Tongue (tissue), 2 donors: ENCODE data around the gene PRR12. TPM values are rescaled to one million over a fixed set of nuclear protein-coding genes. Genes with fewer than 3 reads are reported as not detected.
A peak's percentile ranks its signal among the peaks of the same experiment; 100 is the strongest.

Experiments
- DNase-seq: peaks from one replicate; pipeline ENCODE4 v3.0.0-alpha.2; 2015
- total RNA-seq: library from RNA; depleted of rRNA; stranded (reverse); fragments of >200 nt; gene quantifications from one replicate; pipeline ENCODE4 v1.2.3, GENCODE V29; 2014

Gene PRR12
- total RNA-seq, 1 donor from 2014 or later: 9.4 TPM

- no peak for DNase-seq
These were observed 54.6 kb downstream of the PRR12 start for GRCh38 chr19:49645592-49645991.

GRCh38 chr19:49645995-49646394 lies 55.0 kb downstream of the PRR12 start:
- DNase-seq: no peak

DNA sequence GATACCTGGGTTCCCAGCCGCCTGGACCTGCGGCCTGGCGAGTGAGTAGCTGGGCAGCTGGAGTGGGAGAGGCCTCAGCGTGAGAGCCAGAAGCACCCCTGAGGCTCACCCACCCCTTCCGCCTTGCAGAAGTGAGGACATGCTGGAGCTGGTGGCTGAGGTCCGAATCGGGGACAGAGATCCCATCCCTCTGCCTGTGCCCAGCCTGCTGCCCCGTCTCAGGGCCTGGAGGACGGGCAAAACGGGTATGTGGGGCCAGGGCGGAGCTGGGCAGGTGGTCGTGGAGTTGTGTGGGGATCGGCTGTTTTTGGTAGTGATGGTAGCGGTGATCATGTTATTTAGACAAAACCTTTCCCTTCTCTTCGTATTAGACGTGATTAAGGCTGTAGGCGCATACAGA lies 55.6 kb downstream of the PRR12 start:
- DNase-seq: no peak

DNA sequence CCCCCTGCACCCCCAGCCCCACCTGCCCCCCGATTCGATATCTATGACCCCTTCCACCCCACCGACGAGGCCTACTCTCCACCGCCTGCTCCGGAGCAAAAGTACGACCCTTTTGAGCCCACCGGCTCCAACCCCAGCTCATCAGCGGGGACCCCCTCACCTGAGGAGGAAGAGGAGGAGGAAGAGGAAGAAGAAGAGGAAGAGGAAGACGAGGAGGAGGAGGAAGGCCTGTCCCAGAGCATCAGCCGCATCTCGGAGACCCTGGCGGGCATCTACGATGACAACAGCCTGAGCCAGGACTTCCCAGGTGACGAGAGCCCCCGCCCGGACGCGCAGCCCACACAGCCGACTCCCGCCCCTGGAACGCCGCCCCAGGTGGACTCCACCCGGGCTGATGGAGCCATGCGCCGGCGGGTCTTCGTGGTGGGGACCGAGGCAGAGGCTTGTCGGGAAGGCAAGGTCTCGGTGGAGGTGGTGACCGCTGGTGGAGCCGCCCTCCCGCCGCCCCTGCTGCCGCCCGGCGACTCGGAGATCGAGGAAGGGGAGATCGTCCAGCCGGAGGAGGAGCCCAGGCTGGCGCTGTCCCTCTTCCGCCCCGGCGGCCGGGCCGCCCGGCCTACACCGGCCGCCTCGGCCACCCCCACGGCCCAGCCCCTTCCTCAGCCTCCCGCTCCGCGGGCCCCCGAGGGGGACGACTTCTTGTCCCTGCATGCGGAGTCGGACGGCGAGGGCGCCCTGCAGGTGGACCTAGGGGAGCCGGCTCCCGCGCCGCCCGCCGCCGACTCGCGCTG lies 60.2 kb downstream of the PRR12 start:
- no peak for DNase-seq

GRCh38 chr19:49651820-49652550 lies 61.0 kb downstream of the PRR12 start:
- DNase-seq: no peak

DNA sequence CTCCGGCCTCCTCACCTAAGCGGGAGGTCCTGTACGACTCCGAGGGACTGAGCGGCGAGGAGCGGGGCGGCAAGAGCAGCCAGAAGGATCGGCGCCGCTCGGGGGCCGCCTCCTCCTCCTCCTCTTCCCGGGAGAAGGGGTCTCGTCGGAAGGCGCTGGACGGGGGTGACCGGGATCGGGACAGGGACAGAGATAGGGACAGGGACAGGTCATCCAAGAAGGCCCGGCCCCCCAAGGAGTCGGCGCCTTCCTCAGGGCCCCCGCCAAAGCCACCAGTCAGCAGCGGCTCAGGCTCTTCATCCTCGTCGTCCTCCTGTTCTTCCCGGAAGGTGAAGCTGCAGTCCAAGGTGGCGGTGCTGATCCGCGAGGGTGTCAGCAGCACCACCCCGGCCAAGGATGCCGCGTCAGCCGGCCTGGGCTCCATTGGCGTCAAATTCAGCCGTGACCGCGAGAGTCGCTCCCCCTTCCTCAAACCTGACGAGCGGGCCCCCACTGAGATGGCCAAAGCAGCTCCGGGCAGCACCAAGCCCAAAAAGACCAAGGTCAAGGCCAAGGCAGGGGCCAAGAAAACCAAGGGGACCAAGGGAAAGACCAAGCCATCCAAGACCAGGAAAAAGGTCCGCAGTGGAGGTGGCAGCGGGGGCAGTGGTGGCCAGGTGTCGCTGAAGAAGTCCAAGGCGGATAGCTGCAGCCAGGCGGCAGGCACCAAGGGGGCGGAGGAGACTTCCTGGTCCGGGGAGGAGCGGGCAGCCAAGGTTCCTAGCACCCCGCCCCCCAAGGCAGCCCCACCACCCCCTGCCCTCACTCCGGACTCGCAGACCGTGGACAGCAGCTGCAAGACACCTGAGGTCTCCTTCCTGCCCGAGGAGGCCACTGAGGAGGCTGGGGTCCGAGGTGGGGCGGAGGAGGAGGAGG lies 61.8 kb downstream of the PRR12 start:
- no peak for DNase-seq

DNA sequence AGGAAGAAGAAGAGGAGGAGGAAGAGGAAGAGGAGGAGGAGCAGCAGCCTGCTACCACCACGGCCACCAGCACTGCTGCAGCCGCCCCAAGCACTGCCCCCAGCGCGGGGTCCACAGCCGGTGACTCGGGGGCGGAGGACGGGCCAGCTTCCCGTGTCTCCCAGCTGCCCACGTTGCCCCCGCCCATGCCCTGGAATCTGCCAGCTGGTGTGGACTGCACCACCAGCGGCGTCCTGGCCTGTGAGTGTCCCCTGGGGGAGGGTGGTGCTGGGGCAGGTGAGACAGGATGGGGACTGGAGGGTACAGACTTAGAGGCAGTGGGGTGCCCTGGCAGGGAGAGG lies 62.5 kb downstream of the PRR12 start:
- DNase-seq: no peak

DNA sequence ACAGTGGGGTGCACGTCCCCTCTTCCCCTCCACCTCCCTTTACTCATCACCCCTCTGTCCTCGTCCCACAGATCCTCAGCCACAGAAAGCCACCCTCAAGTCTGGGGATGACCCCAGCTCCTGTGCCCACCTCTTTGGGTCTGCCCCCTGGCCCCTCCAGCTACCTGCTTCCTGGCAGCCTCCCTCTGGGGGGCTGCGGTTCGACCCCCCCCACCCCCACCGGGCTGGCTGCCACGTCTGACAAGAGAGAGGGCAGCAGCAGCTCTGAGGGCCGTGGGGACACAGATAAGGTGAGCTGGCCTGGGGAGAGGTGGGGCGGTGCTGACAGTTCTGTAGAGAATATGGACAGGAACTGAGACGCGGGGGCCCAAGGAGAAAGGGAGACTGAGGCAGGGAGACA lies 63.6 kb downstream of the PRR12 start:
- DNase-seq: no peak

GRCh38 chr19:49655570-49656455 lies 64.8 kb downstream of the PRR12 start:
- DNase-seq: no peak

DNA sequence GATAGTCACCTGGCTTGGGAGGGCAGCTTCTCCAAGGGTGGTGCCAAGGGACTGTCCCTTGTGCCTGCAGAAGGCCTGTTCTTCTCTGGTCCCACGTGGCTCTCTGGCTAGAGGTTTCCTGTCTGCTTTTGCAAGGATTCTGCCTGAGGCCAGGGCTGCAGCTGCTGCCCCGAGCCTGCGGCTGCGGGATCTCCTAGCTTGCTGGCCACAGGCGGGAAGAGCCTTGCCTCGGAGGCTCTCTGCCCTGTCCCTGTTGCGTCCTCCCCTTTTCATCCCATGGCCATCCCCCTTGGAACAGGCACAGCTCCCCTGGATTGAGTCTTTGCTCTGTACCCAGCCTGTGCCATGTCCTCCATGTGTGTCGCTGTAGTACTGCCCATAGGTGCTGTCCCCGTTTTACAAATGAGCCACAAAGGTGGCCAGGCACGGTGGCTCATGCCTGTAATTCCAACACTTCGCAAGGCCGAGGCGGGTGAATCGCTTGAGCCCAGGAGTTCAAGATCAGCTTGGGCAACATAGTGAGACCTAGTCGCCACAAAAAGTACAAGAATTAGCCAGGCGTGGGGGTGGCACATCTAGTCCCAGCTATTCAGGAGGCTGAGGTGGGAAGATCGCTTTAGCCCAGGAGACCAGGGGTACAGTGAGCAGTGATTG lies 65.6 kb downstream of the PRR12 start:
- no peak for DNase-seq

GRCh38 chr19:49657493-49658138 lies 66.6 kb downstream of the PRR12 start:
- DNase-seq: no peak

DNA sequence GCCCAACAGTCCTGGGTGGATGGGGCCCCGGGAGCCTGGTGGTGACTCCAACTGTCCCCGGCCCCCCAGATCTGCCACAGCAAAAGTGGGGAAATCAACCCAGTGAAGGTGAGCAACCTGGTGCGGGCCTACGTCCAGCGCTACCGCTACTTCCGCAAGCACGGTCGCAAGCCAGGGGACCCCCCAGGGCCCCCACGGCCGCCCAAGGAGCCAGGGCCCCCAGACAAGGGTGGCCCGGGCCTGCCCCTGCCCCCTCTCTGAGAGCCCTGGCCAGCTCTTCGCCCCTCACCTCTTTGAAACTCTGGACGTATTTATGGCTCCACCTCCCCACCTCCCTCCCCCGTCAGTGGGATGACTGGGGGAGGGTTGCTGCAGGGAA lies 67.1 kb downstream of the PRR12 start:
- no peak for DNase-seq

- no peak for DNase-seq
These were observed 67.8 kb downstream of the PRR12 start for GRCh38 chr19:49658566-49659442.

- no peak for DNase-seq
These were observed 69.5 kb downstream of the PRR12 start for GRCh38 chr19:49660338-49660961.

DNA sequence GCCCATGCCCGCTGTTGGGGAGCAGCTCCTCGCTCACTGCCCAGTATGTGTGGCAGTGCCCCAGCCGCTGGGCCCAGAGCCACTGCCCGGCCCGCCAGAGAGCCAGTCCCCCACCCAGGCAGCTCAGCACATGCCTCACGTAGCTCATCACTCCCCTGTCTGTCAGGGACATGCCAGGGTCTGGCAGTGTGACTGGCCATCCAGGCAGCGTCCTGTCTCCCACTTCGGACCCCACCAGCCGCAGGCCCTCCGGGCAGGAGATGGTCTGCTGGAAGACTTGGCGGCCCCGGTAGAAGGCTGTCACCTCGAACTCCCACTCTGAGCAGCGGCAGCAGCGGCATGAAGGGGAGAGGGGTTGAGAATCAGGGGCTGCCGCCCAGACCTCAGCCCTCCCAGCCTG lies 71.0 kb downstream of the PRR12 start:
- DNase-seq: no peak

DNA sequence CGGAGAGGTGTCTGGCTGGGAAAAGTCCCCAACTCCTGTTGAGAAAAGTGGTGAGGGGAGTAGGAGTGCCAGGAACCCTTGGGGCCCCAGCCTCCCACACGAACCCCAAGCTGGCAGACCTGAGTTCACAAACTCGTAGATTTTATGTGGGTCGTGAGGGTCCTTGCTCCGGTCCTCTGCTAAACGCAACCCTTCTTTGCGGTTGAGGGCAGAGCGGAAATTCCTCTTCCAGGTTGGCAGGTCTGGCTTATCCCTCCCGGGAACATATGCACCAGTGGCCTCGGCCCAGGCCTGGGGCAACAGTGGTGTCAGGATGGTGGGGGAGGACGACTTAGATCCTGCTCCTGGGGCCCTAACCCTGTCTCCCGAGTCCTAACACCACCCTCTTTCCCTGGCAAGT lies 72.2 kb downstream of the PRR12 start:
- DNase-seq: no peak

DNA sequence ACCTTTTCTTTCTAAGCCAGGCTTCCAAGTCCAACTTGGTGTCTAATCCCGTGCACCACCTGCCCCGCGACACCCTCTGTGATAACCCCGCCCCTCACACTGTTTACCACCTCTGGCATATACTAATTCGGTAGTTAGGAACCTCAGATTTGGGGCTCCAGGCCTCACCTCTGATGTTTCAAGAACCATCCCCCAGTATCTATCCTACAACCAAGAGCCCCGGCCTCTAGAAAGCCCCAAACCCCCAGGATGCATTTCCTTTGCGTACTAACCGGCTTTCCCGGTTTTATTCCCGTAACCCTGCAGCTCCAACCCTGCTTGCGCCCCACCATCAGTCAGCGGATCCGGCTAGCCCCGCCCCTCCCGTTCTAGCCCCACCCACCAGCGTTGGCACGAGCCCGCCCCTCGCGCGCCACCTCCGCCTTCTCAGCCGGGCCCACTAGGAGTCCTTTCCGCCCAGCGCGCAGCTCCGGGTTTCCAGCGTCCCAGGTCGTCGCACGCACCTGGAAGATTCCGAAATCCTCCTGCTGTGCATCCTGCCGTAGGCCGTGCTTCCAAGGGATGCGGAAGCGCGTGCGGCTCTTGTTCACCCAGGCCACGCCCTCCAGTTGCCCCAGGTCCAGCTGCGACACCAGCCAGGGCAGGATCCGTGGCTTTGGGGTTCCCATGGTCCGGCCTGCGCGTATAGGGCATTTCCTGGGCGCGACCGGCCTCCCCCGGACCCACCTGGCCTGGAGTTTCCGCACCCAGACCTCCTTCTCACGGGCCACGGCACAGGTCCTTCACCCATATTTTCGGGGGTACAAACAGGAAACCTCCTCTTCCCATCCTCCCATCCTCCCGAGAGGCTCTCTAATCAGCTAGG lies 73.4 kb downstream of the PRR12 start:
- peak; percentile 90 for DNase-seq

DNA sequence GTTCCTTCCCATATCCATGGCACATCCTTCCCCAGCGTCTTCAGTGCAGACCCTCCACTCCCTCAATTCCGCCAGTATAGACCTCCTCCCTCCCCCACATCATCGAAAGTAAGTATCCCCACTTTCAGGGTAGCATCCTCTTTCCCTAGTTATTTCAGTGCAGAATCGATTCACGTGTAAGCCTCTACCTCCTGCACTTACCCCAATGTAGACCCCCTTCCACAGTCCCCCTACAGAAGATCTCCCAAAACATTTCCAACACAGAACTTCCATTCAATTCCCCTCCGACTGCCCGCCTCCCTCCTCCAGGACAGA lies 74.0 kb downstream of the PRR12 start:
- DNase-seq: no peak
